ENCODE results near the gene TBC1D9B. TPM values are rescaled to one million over a fixed set of nuclear protein-coding genes. Genes with fewer than 3 reads are reported as not detected.

Gene TBC1D9B
- 43.9 and 87.7 TPM in 2 replicates for total RNA-seq

GRCh38 chr5:179907556-179908324 lies at the start of gene TBC1D9B:
TBC1D9B (minus strand) TSS chr5:179907897; CDS start chr5:179907821, 76 bp downstream.

GRCh38 chr5:179858586-179859427 lies 48.9 kb downstream of the TBC1D9B start, which contains the start of gene MRNIP:
MRNIP (minus strand) TSS chr5:179858817; CDS start chr5:179858796, 21 bp downstream.

GRCh38 chr5:179820483-179821297 lies 87.0 kb downstream of the TBC1D9B start, which contains the start of gene SQSTM1:
SQSTM1 (plus strand) TSS chr5:179820905; CDS start chr5:179820937, 32 bp downstream.

Other genes with a start within 250 kb of the TBC1D9B start
- gene CBY3, start 226.9 kb downstream of the TBC1D9B start, total RNA-seq, result 0.16 TPM in 1 of 2 replicates, not detected in the other
- 535 and 841 TPM in 2 replicates for gene CANX, start 208.9 kb downstream of the TBC1D9B start, total RNA-seq
- 4.9 and 10.2 TPM in 2 replicates for gene MAML1, start 175.1 kb downstream of the TBC1D9B start, total RNA-seq
- 0.32 TPM in 1 of 2 replicates, not detected in the other for gene LTC4S, start 113.9 kb downstream of the TBC1D9B start, total RNA-seq
- 143 and 246 TPM in 2 replicates for gene MGAT4B, start 101.0 kb downstream of the TBC1D9B start, total RNA-seq
- 356 and 831 TPM in 2 replicates for gene SQSTM1, start 87.0 kb downstream of the TBC1D9B start, total RNA-seq
- 3.9 and 13.8 TPM in 2 replicates for gene MRNIP, start 49.1 kb downstream of the TBC1D9B start, total RNA-seq
- 16.4 and 54.6 TPM in 2 replicates for gene RNF130, start 163.9 kb upstream of the TBC1D9B start, total RNA-seq

All from bladder microvascular endothelial cell (primary cell).